Measurements from ENCODE around the gene PDE4D.
A peak's percentile ranks its signal among the peaks of the same experiment; 100 is the strongest.

The PDE4D gene

GRCh38 chr5:59040804-59041201 is 852.7 kb downstream of the PDE4D start:
- DNase-seq (ENCODE audit: insufficient read length, low spot score): no peak
- no peak for FAIRE-seq
- TF ChIP-seq SPI1 (IDR thresholded peaks at IDR 0.05; ENCODE audit: low read depth, low read length) (no peak), POU2F2 (IDR thresholded peaks at IDR 0.05; ENCODE audit: low read depth, low read length) (no peak), POLR2A (IDR thresholded peaks at IDR 0.05; ENCODE audit: low read depth, low read length) (no peak), TAF1 (IDR thresholded peaks at IDR 0.05; ENCODE audit: low read depth, low read length) (no peak), PAX5 (IDR thresholded peaks at IDR 0.05; ENCODE audit: insufficient read depth, low read length, severe bottlenecking) (no peak), POLR2AphosphoS5 (IDR thresholded peaks at IDR 0.05; ENCODE audit: low read depth, low read length) (no peak)

- DNase-seq (ENCODE audit: insufficient read length, low spot score) (no peak), FAIRE-seq (no peak)
- TF ChIP-seq POU2F2 (IDR thresholded peaks at IDR 0.05; ENCODE audit: low read depth, low read length) (no peak), PAX5 (IDR thresholded peaks at IDR 0.05; ENCODE audit: insufficient read depth, low read length, severe bottlenecking) (no peak), TAF1 (IDR thresholded peaks at IDR 0.05; ENCODE audit: low read depth, low read length) (no peak), SPI1 (IDR thresholded peaks at IDR 0.05; ENCODE audit: low read depth, low read length) (no peak), POLR2A (IDR thresholded peaks at IDR 0.05; ENCODE audit: low read depth, low read length) (no peak), POLR2AphosphoS5 (IDR thresholded peaks at IDR 0.05; ENCODE audit: low read depth, low read length) (no peak)
Measured at GRCh38 chr5:59040024-59040803, 853.3 kb downstream of the PDE4D start.

GRCh38 chr5:59039296-59040023 is 854.1 kb downstream of the PDE4D start:
- FAIRE-seq: no peak
- TF ChIP-seq POLR2A (IDR thresholded peaks at IDR 0.05; ENCODE audit: low read depth, low read length) (no peak), SPI1 (IDR thresholded peaks at IDR 0.05; ENCODE audit: low read depth, low read length) (0 out of 2 replicates have a peak, but pooled peaks have one; percentile 9)
- peak; percentile 45 for DNase-seq (ENCODE audit: insufficient read length, low spot score)

GRCh38 chr5:59038798-59039295 is 854.7 kb downstream of the PDE4D start:
- no peak for FAIRE-seq

GRCh38 chr5:59037941-59038797 is 855.4 kb downstream of the PDE4D start:
- FAIRE-seq: no peak
- TF ChIP-seq TAF1 (IDR thresholded peaks at IDR 0.05; ENCODE audit: low read depth, low read length) (no peak), PAX5 (IDR thresholded peaks at IDR 0.05; ENCODE audit: insufficient read depth, low read length, severe bottlenecking) (no peak), POU2F2 (IDR thresholded peaks at IDR 0.05; ENCODE audit: low read depth, low read length) (no peak), SPI1 (IDR thresholded peaks at IDR 0.05; ENCODE audit: low read depth, low read length) (no peak), POLR2AphosphoS5 (IDR thresholded peaks at IDR 0.05; ENCODE audit: low read depth, low read length) (no peak), POLR2A (IDR thresholded peaks at IDR 0.05; ENCODE audit: low read depth, low read length) (no peak)
- no peak for DNase-seq (ENCODE audit: insufficient read length, low spot score)

More at GRCh38 chr5:59038798-59039295, 854.7 kb downstream of the PDE4D start:
- TF ChIP-seq TAF1 (IDR thresholded peaks at IDR 0.05; ENCODE audit: low read depth, low read length): no peak
- no peak for TF ChIP-seq POLR2AphosphoS5 (IDR thresholded peaks at IDR 0.05; ENCODE audit: low read depth, low read length)
- TF ChIP-seq POLR2A (IDR thresholded peaks at IDR 0.05; ENCODE audit: low read depth, low read length): no peak
- no peak for TF ChIP-seq SPI1 (IDR thresholded peaks at IDR 0.05; ENCODE audit: low read depth, low read length)
- no peak for TF ChIP-seq POU2F2 (IDR thresholded peaks at IDR 0.05; ENCODE audit: low read depth, low read length)
- no peak for TF ChIP-seq PAX5 (IDR thresholded peaks at IDR 0.05; ENCODE audit: insufficient read depth, low read length, severe bottlenecking)
- no peak for DNase-seq (ENCODE audit: insufficient read length, low spot score)

GRCh38 chr5:59037453-59037852 is 856.1 kb downstream of the PDE4D start:
- DNase-seq (ENCODE audit: insufficient read length, low spot score): no peak
- no peak for FAIRE-seq
- no peak for TF ChIP-seq PAX5 (IDR thresholded peaks at IDR 0.05; ENCODE audit: insufficient read depth, low read length, severe bottlenecking)
- TF ChIP-seq TAF1 (IDR thresholded peaks at IDR 0.05; ENCODE audit: low read depth, low read length): no peak
- no peak for TF ChIP-seq POLR2A (IDR thresholded peaks at IDR 0.05; ENCODE audit: low read depth, low read length)

- TF ChIP-seq POLR2AphosphoS5 (IDR thresholded peaks at IDR 0.05; ENCODE audit: low read depth, low read length): no peak
- TF ChIP-seq SPI1 (IDR thresholded peaks at IDR 0.05; ENCODE audit: low read depth, low read length): no peak
- TF ChIP-seq POU2F2 (IDR thresholded peaks at IDR 0.05; ENCODE audit: low read depth, low read length): no peak
- TF ChIP-seq TAF1 (IDR thresholded peaks at IDR 0.05; ENCODE audit: low read depth, low read length): no peak
- no peak for TF ChIP-seq PAX5 (IDR thresholded peaks at IDR 0.05; ENCODE audit: insufficient read depth, low read length, severe bottlenecking)
- TF ChIP-seq POLR2A (IDR thresholded peaks at IDR 0.05; ENCODE audit: low read depth, low read length): no peak
- FAIRE-seq (no peak), DNase-seq (ENCODE audit: insufficient read length, low spot score) (no peak)
Measured at GRCh38 chr5:59037041-59037440, 856.5 kb downstream of the PDE4D start.

- TF ChIP-seq POLR2A (IDR thresholded peaks at IDR 0.05; ENCODE audit: low read depth, low read length) (no peak), POU2F2 (IDR thresholded peaks at IDR 0.05; ENCODE audit: low read depth, low read length) (no peak), SPI1 (IDR thresholded peaks at IDR 0.05; ENCODE audit: low read depth, low read length) (no peak), PAX5 (IDR thresholded peaks at IDR 0.05; ENCODE audit: insufficient read depth, low read length, severe bottlenecking) (no peak), POLR2AphosphoS5 (IDR thresholded peaks at IDR 0.05; ENCODE audit: low read depth, low read length) (no peak)
- FAIRE-seq (no peak), DNase-seq (ENCODE audit: insufficient read length, low spot score) (no peak)
Measured at GRCh38 chr5:59036274-59036961, 857.1 kb downstream of the PDE4D start.
